K562 (cell line): ENCODE measurements around the gene SLC5A3. TPM values are rescaled to one million over a fixed set of nuclear protein-coding genes. Genes with fewer than 3 reads are reported as not detected.

Experiments used
- ARID1B ChIP-seq: fragments of 450-650 bp; IDR thresholded peaks from 2 replicates; pipeline ENCODE4 v1.6.1; 2016; ENCODE audit warnings: antibody characterized with exemption, mild to moderate bottlenecking, inconsistent platforms
- CBX8 ChIP-seq: fragments of 200-600 bp; sonication (generic); IDR thresholded peaks from 2 replicates; pipeline ENCODE4 v1.6.1; 2012; ENCODE audit warnings: borderline replicate concordance, mixed run types, low read depth, mild to moderate bottlenecking, moderate library complexity, mixed read lengths, low read length, control low read depth, inconsistent platforms; ENCODE audit not compliant: poor library complexity, severe bottlenecking; ENCODE audit errors: extremely low read depth
- DIDO1 ChIP-seq: fragments of 450-650 bp; IDR thresholded peaks from 2 replicates; pipeline ENCODE4 v1.6.1; 2016; ENCODE audit warnings: low read depth, missing biosample characterization, missing genetic modification characterization
- HDAC1 ChIP-seq, 2 experiments: fragments of 450-650 bp; IDR thresholded peaks; 2 replicates each; pipeline ENCODE4 v1.6.1; 2016 to 2017; ENCODE audit warnings: inconsistent platforms in 1 of 2, mild to moderate bottlenecking in 1 of 2, moderate library complexity in 1 of 2
- POLR3G ChIP-seq: IDR thresholded peaks from 2 replicates; pipeline ENCODE4 v1.6.1; 2011; ENCODE audit not compliant: insufficient read length, insufficient replicate concordance; ENCODE audit errors: extremely low read depth
- PPARD ChIP-seq: fragments of 250-450 bp; sonication (Bioruptor Pico); IDR thresholded peaks from 2 replicates; pipeline ENCODE4 v1.8.0; 2022; ENCODE audit warnings: inconsistent platforms, mild to moderate bottlenecking, moderate library complexity
- SMC3 ChIP-seq: conservative IDR thresholded peaks from 2 replicates; pipeline ENCODE4 v1.6.1; 2011; ENCODE audit warnings: low read depth, low read length, improper control_type of control experiment; ENCODE audit not compliant: insufficient read depth
- SRSF3 ChIP-seq: fragments of 200-400 bp; formaldehyde crosslinking; IDR thresholded peaks from 2 replicates; pipeline ENCODE4 v1.6.1; 2016; ENCODE audit warnings: mild to moderate bottlenecking, low read length, moderate library complexity; ENCODE audit not compliant: insufficient read depth
- TAF1 ChIP-seq: IDR thresholded peaks from 2 replicates; pipeline ENCODE4 v1.6.1; 2011; ENCODE audit warnings: mild to moderate bottlenecking, low read length, moderate library complexity; ENCODE audit not compliant: insufficient read depth, control insufficient read depth, severe bottlenecking; ENCODE audit errors: extremely low read depth
- TFAM ChIP-seq: fragments of 250-450 bp; sonication (Bioruptor Pico); conservative IDR thresholded peaks from 2 replicates; pipeline ENCODE4 v1.5.0; 2021; ENCODE audit warnings: mild to moderate bottlenecking, moderate library complexity
- ZNF146 ChIP-seq: IDR thresholded peaks from one replicate; pipeline ENCODE4 v1.6.1; 2018; ENCODE audit warnings: missing compliant biosample characterization; ENCODE audit not compliant: unreplicated experiment
- ZNF165 ChIP-seq: fragments of 250-450 bp; sonication (Bioruptor Pico); IDR thresholded peaks from 2 replicates; pipeline ENCODE4 v1.4.0; 2020; ENCODE audit warnings: borderline replicate concordance
- ZNF3 ChIP-seq: fragments of 250-450 bp; sonication (Bioruptor Pico); IDR thresholded peaks from 2 replicates; pipeline ENCODE4 v1.5.0; 2021; ENCODE audit warnings: mild to moderate bottlenecking, moderate library complexity
- ZNF668 ChIP-seq: fragments of 250-450 bp; sonication (Bioruptor Pico); IDR thresholded peaks from 2 replicates; pipeline ENCODE4 v1.8.0; 2022; ENCODE audit warnings: mild to moderate bottlenecking, inconsistent platforms
- polyA plus RNA-seq, 8 experiments: library from polyadenylated mRNA; depleted of rRNA in 4 of 8; stranded (reverse) in 5 of 8; unstranded in 3 of 8; fragments of >200 nt; fragmentation: Nextera tagmentation in 2 of 8; fragmentation: Illumina TruSeq in 1 of 8; extraction: Ambion mirVana in 2 of 8; extraction: Trizol in 1 of 8; gene quantifications; 2 replicates each; pipeline versions ENCODE4 v1.2.1 to v1.2.3, GENCODE V29; 2011 to 2014; ENCODE audit warnings: inconsistent platforms in 1 of 8, missing spikeins in 1 of 8
- total RNA-seq, 7 experiments: library from RNA; depleted of rRNA in 6 of 7; stranded (reverse); fragments of >200 nt in 6 of 7; fragmentation: Illumina TruSeq in 2 of 7; extraction: Trizol in 2 of 7; gene quantifications; 2 replicates each; pipeline versions ENCODE4 v1.2.1 to v1.2.3, GENCODE V29; 2011 to 2021; ENCODE audit warnings: low replicate concordance in 1 of 7
- TF ChIP-seq, protein P1 (sequence below): fragments of 250-450 bp; sonication (Bioruptor Pico); IDR thresholded peaks from 2 replicates; pipeline ENCODE4 v1.5.0; 2021; ENCODE audit warnings: mild to moderate bottlenecking, moderate library complexity
- TF ChIP-seq, protein P2 (sequence below), 2 experiments: fragments of 450-650 bp; IDR thresholded peaks; 2 replicates each; pipeline ENCODE4 v1.6.1; 2018; ENCODE audit warnings: mild to moderate bottlenecking in 2 of 2, low read depth in 1 of 2; ENCODE audit not compliant: partially characterized antibody in 2 of 2
- TF ChIP-seq, protein P3 (sequence below): fragments of 200-400 bp; formaldehyde crosslinking; IDR thresholded peaks from 2 replicates; pipeline ENCODE4 v1.6.1; 2017; ENCODE audit warnings: mild to moderate bottlenecking, low read depth, low read length, moderate library complexity

Gene SLC5A3
- total and polyA plus RNA-seq, 9 of the 15 experiments (the other 6 are each of a cell fraction or from before 2014, with no cell fraction given), result 2.9 to 20.6 (median 9.0) TPM

DNA sequence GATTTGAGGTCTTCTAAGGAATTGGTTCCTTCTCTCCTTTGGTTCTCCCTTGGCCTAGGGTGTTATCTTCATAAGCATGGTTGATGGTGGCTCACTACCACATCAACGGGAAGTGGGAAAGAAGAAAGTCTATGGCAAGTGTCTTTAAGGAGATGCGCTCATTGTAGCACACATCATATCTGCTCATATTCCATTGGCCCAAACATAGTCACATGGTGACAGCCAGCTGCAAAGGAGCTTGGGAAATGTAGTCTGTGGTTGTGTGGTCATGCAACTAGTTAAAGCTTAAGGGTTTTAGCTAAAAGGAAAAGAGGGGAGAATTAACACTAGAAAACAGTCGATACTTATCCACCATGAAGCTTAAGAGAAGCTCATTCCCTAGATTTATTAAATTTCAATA lies 11.4 kb upstream of the SLC5A3 start (continued):
- TF ChIP-seq, protein P1, sequence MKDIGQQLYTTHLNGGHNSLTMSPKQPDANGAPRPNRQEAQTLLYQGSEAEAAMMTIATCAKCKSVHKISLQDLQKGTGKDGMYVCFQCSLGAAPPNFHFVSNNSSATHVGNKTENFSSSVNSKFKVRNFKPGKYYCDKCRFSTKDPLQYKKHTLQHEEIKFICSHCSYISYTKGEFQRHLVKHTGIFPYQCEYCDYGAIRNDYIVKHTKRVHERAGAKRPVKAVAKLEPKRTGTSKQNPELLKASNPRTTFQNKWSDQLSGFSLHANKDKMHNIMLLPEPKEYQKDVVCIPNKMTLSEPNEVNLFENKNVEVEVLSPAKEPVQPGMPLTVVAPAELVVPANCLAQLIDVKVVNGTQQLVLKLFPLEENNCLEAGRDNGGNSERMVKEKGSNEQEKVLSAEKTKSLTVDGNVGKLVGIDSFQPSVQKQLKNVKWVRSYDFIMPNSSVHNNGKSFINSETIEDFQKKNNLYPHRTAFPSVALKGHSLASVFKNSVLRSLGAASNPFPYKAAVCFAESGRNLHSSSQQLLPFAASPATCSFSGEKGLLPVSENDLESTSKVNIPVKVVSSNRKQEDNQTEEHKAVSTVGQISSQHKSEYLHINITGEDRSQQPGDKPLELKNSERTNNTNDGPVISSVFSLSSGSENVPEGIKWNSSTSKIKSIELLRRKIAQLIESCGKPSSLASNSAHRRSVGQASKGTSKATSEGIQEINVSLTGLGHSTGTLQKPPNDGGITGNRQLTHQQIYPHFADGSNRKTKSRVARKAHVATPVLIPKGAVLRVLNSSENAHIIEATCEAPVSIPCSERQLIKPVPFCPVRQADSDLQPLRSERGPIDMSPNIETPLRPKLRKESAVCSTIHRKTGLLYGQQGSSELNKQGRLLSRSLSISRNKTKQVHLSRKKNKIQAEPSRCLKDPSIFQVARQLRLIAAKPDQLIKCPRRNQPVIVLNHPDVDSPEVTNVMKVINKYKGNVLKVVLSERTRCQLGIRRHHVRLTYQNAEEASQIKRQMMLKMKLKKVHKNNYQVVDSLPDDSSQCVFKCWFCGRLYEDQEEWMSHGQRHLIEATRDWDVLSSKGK (CRISPR knock-in tag), result no peak
- TF ChIP-seq CBX8 (no peak), ZNF3 (CRISPR knock-in tag) (no peak), SMC3 (no peak), ARID1B (no peak), HDAC1 (IDR thresholded peaks at IDR 0.05) (no peak), PPARD (CRISPR knock-in tag) (no peak), POLR3G (no peak), ZNF146 (CRISPR knock-in tag) (no peak), TAF1 (no peak), TFAM (CRISPR knock-in tag) (no peak), DIDO1 (tag) (peak; percentile 22; the same call in 1 of the 2 replicates), ZNF668 (no peak), ZNF165 (CRISPR knock-in tag) (no peak), SRSF3 (no peak)
- TF ChIP-seq, protein P2, sequence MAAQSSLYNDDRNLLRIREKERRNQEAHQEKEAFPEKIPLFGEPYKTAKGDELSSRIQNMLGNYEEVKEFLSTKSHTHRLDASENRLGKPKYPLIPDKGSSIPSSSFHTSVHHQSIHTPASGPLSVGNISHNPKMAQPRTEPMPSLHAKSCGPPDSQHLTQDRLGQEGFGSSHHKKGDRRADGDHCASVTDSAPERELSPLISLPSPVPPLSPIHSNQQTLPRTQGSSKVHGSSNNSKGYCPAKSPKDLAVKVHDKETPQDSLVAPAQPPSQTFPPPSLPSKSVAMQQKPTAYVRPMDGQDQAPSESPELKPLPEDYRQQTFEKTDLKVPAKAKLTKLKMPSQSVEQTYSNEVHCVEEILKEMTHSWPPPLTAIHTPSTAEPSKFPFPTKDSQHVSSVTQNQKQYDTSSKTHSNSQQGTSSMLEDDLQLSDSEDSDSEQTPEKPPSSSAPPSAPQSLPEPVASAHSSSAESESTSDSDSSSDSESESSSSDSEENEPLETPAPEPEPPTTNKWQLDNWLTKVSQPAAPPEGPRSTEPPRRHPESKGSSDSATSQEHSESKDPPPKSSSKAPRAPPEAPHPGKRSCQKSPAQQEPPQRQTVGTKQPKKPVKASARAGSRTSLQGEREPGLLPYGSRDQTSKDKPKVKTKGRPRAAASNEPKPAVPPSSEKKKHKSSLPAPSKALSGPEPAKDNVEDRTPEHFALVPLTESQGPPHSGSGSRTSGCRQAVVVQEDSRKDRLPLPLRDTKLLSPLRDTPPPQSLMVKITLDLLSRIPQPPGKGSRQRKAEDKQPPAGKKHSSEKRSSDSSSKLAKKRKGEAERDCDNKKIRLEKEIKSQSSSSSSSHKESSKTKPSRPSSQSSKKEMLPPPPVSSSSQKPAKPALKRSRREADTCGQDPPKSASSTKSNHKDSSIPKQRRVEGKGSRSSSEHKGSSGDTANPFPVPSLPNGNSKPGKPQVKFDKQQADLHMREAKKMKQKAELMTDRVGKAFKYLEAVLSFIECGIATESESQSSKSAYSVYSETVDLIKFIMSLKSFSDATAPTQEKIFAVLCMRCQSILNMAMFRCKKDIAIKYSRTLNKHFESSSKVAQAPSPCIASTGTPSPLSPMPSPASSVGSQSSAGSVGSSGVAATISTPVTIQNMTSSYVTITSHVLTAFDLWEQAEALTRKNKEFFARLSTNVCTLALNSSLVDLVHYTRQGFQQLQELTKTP (IDR thresholded peaks at IDR 0.05; ENCODE audit: low read depth in 1 of 2, partially characterized antibody in 2 of 2), result peak in 1 of 2 experiments; percentile 50
- TF ChIP-seq, protein P3, sequence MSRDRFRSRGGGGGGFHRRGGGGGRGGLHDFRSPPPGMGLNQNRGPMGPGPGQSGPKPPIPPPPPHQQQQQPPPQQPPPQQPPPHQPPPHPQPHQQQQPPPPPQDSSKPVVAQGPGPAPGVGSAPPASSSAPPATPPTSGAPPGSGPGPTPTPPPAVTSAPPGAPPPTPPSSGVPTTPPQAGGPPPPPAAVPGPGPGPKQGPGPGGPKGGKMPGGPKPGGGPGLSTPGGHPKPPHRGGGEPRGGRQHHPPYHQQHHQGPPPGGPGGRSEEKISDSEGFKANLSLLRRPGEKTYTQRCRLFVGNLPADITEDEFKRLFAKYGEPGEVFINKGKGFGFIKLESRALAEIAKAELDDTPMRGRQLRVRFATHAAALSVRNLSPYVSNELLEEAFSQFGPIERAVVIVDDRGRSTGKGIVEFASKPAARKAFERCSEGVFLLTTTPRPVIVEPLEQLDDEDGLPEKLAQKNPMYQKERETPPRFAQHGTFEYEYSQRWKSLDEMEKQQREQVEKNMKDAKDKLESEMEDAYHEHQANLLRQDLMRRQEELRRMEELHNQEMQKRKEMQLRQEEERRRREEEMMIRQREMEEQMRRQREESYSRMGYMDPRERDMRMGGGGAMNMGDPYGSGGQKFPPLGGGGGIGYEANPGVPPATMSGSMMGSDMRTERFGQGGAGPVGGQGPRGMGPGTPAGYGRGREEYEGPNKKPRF, result no peak
- TF ChIP-seq, all 486 proteins: peak for 32
